ENCODE measurements around the gene ZNF398. TPM values are rescaled to one million over a fixed set of nuclear protein-coding genes. Genes with fewer than 3 reads are reported as not detected.

The ZNF398 gene
- total RNA-seq, 2 donors from 2014 or later, result 27.6 to 28.9 TPM

DNA sequence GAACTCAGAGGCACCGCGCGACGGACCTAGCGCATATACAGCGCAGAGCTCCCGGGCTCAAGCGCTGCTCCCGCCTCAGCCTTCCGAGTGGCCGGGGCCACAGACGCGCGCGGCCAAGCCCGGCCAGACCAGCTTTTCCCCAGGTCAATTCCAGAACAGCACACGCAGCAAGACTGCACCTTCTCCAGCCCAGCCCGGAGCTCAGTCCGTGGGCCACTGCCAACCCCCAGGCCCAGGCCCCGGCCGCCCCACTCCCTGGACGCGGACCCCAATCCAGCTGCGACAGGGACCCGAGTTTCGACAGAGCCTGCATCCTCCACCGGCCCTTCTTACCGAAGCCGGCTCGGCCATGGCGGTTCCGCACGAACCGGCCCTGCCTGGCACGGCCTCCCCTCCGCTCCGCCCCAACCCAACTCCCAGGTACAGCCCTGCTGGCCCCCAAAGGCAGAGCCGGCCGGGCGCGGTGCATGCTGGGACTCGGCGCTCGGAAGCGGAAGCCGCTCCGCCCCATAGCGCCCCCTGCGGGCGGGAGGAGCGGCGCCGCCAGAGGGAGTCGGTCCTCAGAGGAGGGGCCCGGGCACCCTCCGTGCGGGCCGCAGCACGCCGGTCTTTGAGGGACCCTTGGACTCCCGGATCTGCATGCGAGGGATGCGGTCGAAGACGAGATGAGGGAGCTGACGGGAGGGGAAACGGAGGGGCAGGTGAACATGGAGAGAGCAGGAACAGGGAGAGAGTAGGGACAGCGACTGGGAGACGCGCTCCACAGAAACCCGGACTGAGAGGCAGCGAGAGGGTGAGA, 21.2 kb upstream of the ZNF398 start, which contains the start of gene ZNF425:
Gene ZNF425 (minus strand): TSS at position 462 of the 799 bp plus-strand sequence. CDS start 111 bp downstream, at position 351.
- Histone ChIP-seq H3K4me3 (peak within 1 kb of the TSS; percentile 58 to 84), H3K27ac (peak within 1 kb of the TSS; percentile 98), H3K9me3 (no peaks in the 10 kb centered on the region), H3K36me3 (no peaks in the 10 kb centered on the region), H3K4me1 (replicated peaks) (no peaks in the 10 kb centered on the region), H3K27me3 (replicated peaks; ENCODE audit: insufficient read depth) (no peaks in the 10 kb centered on the region)
- peak; percentile 88 for DNase-seq (ENCODE audit: low spot score)
- TF ChIP-seq POLR2A (IDR thresholded peaks at IDR 0.05) (peak; percentile 96), POLR2AphosphoS5 (IDR thresholded peaks at IDR 0.05) (peak; percentile 93)
- TF ChIP-seq, protein P1, sequence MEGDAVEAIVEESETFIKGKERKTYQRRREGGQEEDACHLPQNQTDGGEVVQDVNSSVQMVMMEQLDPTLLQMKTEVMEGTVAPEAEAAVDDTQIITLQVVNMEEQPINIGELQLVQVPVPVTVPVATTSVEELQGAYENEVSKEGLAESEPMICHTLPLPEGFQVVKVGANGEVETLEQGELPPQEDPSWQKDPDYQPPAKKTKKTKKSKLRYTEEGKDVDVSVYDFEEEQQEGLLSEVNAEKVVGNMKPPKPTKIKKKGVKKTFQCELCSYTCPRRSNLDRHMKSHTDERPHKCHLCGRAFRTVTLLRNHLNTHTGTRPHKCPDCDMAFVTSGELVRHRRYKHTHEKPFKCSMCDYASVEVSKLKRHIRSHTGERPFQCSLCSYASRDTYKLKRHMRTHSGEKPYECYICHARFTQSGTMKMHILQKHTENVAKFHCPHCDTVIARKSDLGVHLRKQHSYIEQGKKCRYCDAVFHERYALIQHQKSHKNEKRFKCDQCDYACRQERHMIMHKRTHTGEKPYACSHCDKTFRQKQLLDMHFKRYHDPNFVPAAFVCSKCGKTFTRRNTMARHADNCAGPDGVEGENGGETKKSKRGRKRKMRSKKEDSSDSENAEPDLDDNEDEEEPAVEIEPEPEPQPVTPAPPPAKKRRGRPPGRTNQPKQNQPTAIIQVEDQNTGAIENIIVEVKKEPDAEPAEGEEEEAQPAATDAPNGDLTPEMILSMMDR (IDR thresholded peaks at IDR 0.05), result peak; percentile 99 to 100 (median 99)
- intact Hi-C loops (cut with DNase I), result loop anchor here (2.0 to 10.0 kb wide), 2 partner anchors 21 to 241 kb away; partner anchors contain the start of genes EZH2 and ZNF398
- WGBS, result under 1% methylated on average over 26 of the region's 72 CpGs

DNA sequence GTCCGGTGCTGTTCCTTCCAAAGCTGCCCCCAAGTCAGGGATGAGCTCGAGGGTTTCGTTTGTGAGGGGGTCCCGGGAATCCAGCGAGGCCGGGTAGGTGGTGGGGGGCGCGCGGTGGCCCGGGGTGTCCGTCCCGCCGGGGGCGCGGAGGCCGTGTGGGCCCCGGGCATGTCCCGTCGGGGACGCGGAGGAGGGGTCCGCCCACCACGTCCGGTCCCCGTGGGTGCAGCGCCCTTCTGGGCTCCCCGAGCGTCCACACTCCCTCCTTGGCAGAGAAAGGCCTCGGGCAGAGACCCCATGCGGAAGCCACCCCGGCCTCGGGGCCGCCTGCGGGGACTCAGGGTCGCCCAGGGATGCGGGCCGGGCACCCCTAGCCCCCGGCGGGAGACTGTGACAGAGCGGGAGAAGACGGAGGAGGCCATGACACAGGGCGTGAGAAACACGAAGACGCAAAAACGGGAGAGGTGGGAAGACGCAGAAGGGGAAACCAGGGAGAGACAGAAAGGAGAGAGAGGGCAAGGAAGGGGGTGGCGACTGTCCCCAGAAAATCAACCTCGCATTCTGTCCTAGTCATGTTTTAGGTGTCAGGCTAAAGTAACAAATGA, 20.5 kb upstream of the ZNF398 start:
- Histone ChIP-seq H3K4me3 (peak overlapping the region; percentile 58 to 84), H3K27ac (peak overlapping the region; percentile 98), H3K27me3 (replicated peaks; ENCODE audit: insufficient read depth) (no peaks in the 10 kb centered on the region), H3K4me1 (replicated peaks) (no peaks in the 10 kb centered on the region), H3K9me3 (no peaks in the 10 kb centered on the region), H3K36me3 (no peaks in the 10 kb centered on the region)
- TF ChIP-seq POLR2A (IDR thresholded peaks at IDR 0.05) (no peak), POLR2AphosphoS5 (IDR thresholded peaks at IDR 0.05) (no peak)
- TF ChIP-seq, protein P1 (IDR thresholded peaks at IDR 0.05), result no peak
- intact Hi-C loops (cut with DNase I), result loop anchor here (2.0 to 10.0 kb wide), 2 partner anchors 20 to 242 kb away; partner anchors contain the start of genes EZH2 and ZNF398
- under 1% methylated on average over 45 of the region's 48 CpGs for WGBS
- DNase-seq (ENCODE audit: low spot score), result peak; percentile 33

DNA sequence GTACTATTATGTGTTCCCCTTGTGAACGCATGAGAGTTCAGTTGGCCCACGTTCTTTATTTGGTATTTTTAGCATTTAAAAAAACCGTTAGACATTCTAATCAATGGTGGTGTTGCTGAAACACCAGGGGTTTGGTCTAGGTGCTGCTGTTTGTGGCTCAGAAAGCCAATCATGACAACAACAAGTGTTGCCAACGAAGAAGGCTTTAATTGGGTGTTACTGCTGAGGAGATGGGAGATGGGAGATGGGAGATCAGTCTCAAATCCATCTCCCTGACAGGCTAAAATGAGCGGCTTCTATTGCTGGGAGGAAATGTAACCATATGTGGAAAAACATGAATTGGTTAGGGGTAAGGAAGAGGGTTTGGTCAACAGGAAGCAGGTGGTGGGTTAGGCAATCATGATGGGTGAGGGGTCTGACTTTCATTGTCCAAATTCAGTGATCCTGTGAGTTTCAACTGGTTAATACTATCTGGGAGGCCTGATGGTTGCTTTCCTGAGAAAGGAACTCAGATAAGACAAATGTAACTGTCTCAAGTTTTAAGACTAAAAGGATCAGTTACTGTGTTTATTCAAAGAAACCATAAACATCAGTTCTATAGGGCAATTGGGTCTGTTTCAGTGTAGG, 16.6 kb upstream of the ZNF398 start:
- Histone ChIP-seq H3K27me3 (replicated peaks; ENCODE audit: insufficient read depth) (no peaks in the 10 kb centered on the region), H3K4me1 (replicated peaks) (no peaks in the 10 kb centered on the region), H3K27ac (no peak overlapping the region), H3K36me3 (no peaks in the 10 kb centered on the region), H3K4me3 (no peak overlapping the region), H3K9me3 (no peaks in the 10 kb centered on the region)
- intact Hi-C loops (cut with DNase I), result no loop called here
- TF ChIP-seq POLR2AphosphoS5 (IDR thresholded peaks at IDR 0.05) (no peak), POLR2A (IDR thresholded peaks at IDR 0.05) (no peak)
- TF ChIP-seq, protein P1 (IDR thresholded peaks at IDR 0.05), result no peak
- 87% methylated on average over 5 of the region's 5 CpGs for WGBS
- no peak for DNase-seq (ENCODE audit: low spot score)

- no peak overlapping the region for H3K4me3 ChIP-seq
- H3K27ac ChIP-seq, result no peak overlapping the region
- H3K27me3 ChIP-seq (replicated peaks; ENCODE audit: insufficient read depth), result no peaks in the 10 kb centered on the region
- no peak for DNase-seq (ENCODE audit: low spot score)
- intact Hi-C loops (cut with DNase I), result no loop called here
- H3K4me1 ChIP-seq (replicated peaks), result no peaks in the 10 kb centered on the region
- WGBS, result 94% methylated on average over 2 of the region's 2 CpGs
- no peaks in the 10 kb centered on the region for H3K36me3 ChIP-seq
- TF ChIP-seq POLR2A (IDR thresholded peaks at IDR 0.05) (no peak), POLR2AphosphoS5 (IDR thresholded peaks at IDR 0.05) (no peak)
- TF ChIP-seq, protein P1 (IDR thresholded peaks at IDR 0.05), result no peak
- no peaks in the 10 kb centered on the region for H3K9me3 ChIP-seq
Observed at GRCh38 chr7:149133028-149133710, 14.1 kb upstream of the ZNF398 start.
